DOHH2 (cell line): ENCODE measurements around the gene CYB5B.

Experiments used
- H3F3A ChIP-seq: fragments of 200-600 bp; sonication (generic), shearing (Covaris generic); 2 replicates; pipeline ENCODE4 v1.6.0; 2016; ENCODE audit warnings: antibody characterized with exemption, mild to moderate bottlenecking; ENCODE audit not compliant: control insufficient read depth, insufficient read depth
- H3K27ac ChIP-seq: fragments of 200-600 bp; sonication (generic); 2 replicates; pipeline ENCODE4 v1.5.1; 2014; ENCODE audit warnings: low read depth, mild to moderate bottlenecking, low read length, moderate library complexity
- H3K27me3 ChIP-seq: fragments of 200-600 bp; sonication (generic); 2 replicates; pipeline ENCODE4 v1.6.1; 2014; ENCODE audit warnings: mild to moderate bottlenecking, low read length, mixed read lengths; ENCODE audit not compliant: control insufficient read depth
- H3K36me3 ChIP-seq: fragments of 200-600 bp; sonication (generic); 2 replicates; pipeline ENCODE4 v1.6.1; 2014; ENCODE audit warnings: mild to moderate bottlenecking, low read length, moderate library complexity, mixed read lengths; ENCODE audit not compliant: control insufficient read depth
- H3K4me1 ChIP-seq: fragments of 200-600 bp; sonication (generic); 2 replicates; pipeline ENCODE4 v1.6.1; 2014; ENCODE audit warnings: mild to moderate bottlenecking, low read length, mixed read lengths; ENCODE audit not compliant: control insufficient read depth
- H3K4me2 ChIP-seq: fragments of 200-600 bp; sonication (generic); 2 replicates; pipeline ENCODE4 v1.6.0; 2014; ENCODE audit warnings: mild to moderate bottlenecking, low read length, moderate library complexity
- H3K4me3 ChIP-seq: fragments of 200-600 bp; sonication (generic); 2 replicates; pipeline ENCODE4 v1.5.1; 2014; ENCODE audit warnings: mild to moderate bottlenecking, low read length, mixed read lengths
- H3K79me2 ChIP-seq: fragments of 200-600 bp; sonication (generic); 2 replicates; pipeline ENCODE4 v1.6.1; 2014; ENCODE audit warnings: mild to moderate bottlenecking, low read length, mixed read lengths; ENCODE audit not compliant: control insufficient read depth
- H3K9me2 ChIP-seq: fragments of 200-600 bp; sonication (generic); replicated peaks from 2 replicates; pipeline ENCODE4 v1.6.1; 2014; ENCODE audit warnings: mild to moderate bottlenecking, low read length, mixed read lengths; ENCODE audit not compliant: control insufficient read depth
- H3K9me3 ChIP-seq: fragments of 200-600 bp; sonication (generic); 2 replicates; pipeline ENCODE4 v1.6.1; 2014; ENCODE audit warnings: antibody characterized with exemption, low read length, mixed read lengths; ENCODE audit not compliant: control insufficient read depth, insufficient read depth
- H4K20me1 ChIP-seq: fragments of 200-600 bp; sonication (generic); 2 replicates; pipeline ENCODE4 v1.6.0; 2014; ENCODE audit warnings: low read depth, mild to moderate bottlenecking, antibody characterized with exemption, low read length, moderate library complexity; ENCODE audit not compliant: control insufficient read depth, insufficient read depth
- CTCF ChIP-seq: fragments of 200-600 bp; sonication (generic); IDR thresholded peaks from one replicate; pipeline ENCODE4 v1.5.1; 2014; ENCODE audit warnings: antibody characterized with exemption, mild to moderate bottlenecking, low read depth, low read length; ENCODE audit not compliant: poor library complexity, severe bottlenecking
- EZH2phosphoT487 ChIP-seq: fragments of 200-600 bp; sonication (generic); IDR thresholded peaks from 2 replicates; pipeline ENCODE4 v1.6.1; 2017; ENCODE audit warnings: borderline replicate concordance, mild to moderate bottlenecking, antibody characterized with exemption, low read length, moderate library complexity, mixed read lengths

The CYB5B gene

GRCh38 chr16:69513180-69513966, 89.0 kb downstream of the CYB5B start:
- H3K4me3 ChIP-seq = no peak overlapping the region
- no peaks in the 10 kb centered on the region for H4K20me1 ChIP-seq
- no peak overlapping the region for H3K27ac ChIP-seq
- H3K4me2 ChIP-seq = no peak overlapping the region
- H3K79me2 ChIP-seq = no peaks in the 10 kb centered on the region
- no peaks in the 10 kb centered on the region for H3F3A ChIP-seq
- no peaks in the 10 kb centered on the region for H3K27me3 ChIP-seq
- peaks cover 8% of the 10 kb centered on the region for H3K4me1 ChIP-seq
- H3K9me2 ChIP-seq = no peaks in the 10 kb centered on the region
- no peaks in the 10 kb centered on the region for H3K36me3 ChIP-seq
- TF ChIP-seq EZH2phosphoT487 = no peak
- no peak for TF ChIP-seq CTCF
- H3K9me3 ChIP-seq = no peaks in the 10 kb centered on the region

GRCh38 chr16:69514356-69514755, 89.9 kb downstream of the CYB5B start:
- Histone ChIP-seq H3K4me2 (no peak overlapping the region), H4K20me1 (no peaks in the 10 kb centered on the region), H3F3A (no peaks in the 10 kb centered on the region), H3K9me2 (no peaks in the 10 kb centered on the region), H3K27me3 (no peaks in the 10 kb centered on the region), H3K79me2 (no peaks in the 10 kb centered on the region), H3K9me3 (no peaks in the 10 kb centered on the region), H3K27ac (no peak overlapping the region), H3K36me3 (no peaks in the 10 kb centered on the region), H3K4me3 (no peak overlapping the region), H3K4me1 (peaks cover 8% of the 10 kb centered on the region)
- no peak for TF ChIP-seq CTCF
- no peak for TF ChIP-seq EZH2phosphoT487
